Right lobe of liver (tissue), 6 donors: Measurements from ENCODE around the gene FTO. TPM values are rescaled to one million over a fixed set of nuclear protein-coding genes. Genes with fewer than 3 reads are reported as not detected.
A peak's percentile ranks its signal among the peaks of the same experiment; 100 is the strongest.

ENCODE experiments used
- ATAC-seq, 4 donors: fragments of 200-7000 bp; cut with Tn5 transposase; one replicate each; pipeline ENCODE4 v1.9.1; 2020; ENCODE audit warnings: mild to moderate bottlenecking in 4 of 4, moderate library complexity in 4 of 4
- DNase-seq, 3 donors: peaks; one replicate each; pipeline ENCODE4 v3.0.0-alpha.2; 2020
- H3K27ac ChIP-seq, 3 donors: fragments of 200-600 bp; one replicate each; pipeline ENCODE4 v1.8.0; 2022
- H3K27me3 ChIP-seq, 2 donors: fragments of 200-600 bp; one replicate each; pipeline ENCODE4 v1.8.0; 2022
- H3K36me3 ChIP-seq, 4 donors: fragments of 200-600 bp; sonication (generic) in 1 of 4; one replicate each; pipeline versions ENCODE4 v1.5.1 to v1.8.0; 2017 to 2022; ENCODE audit warnings: control low read depth in 1 of 4
- H3K4me1 ChIP-seq, 4 donors: fragments of 200-600 bp; sonication (generic) in 1 of 4; one replicate each; pipeline versions ENCODE4 v1.5.1 to v1.8.0; 2017 to 2022; ENCODE audit warnings: control low read depth in 1 of 4
- H3K4me3 ChIP-seq, 3 donors: fragments of 200-600 bp; one replicate each; pipeline ENCODE4 v1.8.0; 2022
- H3K9me3 ChIP-seq, 4 donors: fragments of 200-600 bp; sonication (generic) in 1 of 4; one replicate each; pipeline versions ENCODE4 v1.5.1 to v1.8.0; 2017 to 2022; ENCODE audit warnings: control low read depth in 1 of 4
- POLR2A ChIP-seq: fragments of 450-650 bp; IDR thresholded peaks from one replicate; pipeline ENCODE4 v1.6.1; 2017; ENCODE audit warnings: antibody characterized with exemption, mild to moderate bottlenecking
- WGBS: methylation state at CpG from one replicate; pipeline ENCODE4 v1.1.6; 2018; ENCODE audit warnings: low coverage, low lambda C conversion rate; ENCODE audit not compliant: insufficient coverage; ENCODE audit errors: missing lambda C conversion rate; 5-methylcytosine and 5-hydroxymethylcytosine counted together
- intact Hi-C, 2 donors: fragments of 100-400 bp; cut with DNase I; formaldehyde crosslinking; loops; one replicate each; pipeline versions ENCODE4 v1.11.2 to v1.14.1; 2022
- total RNA-seq, 6 experiments: library from RNA; depleted of rRNA in 2 of 6; stranded (reverse); fragments of >200 nt in 2 of 6; fragmentation: NEBNext Ultra II Directional in 3 of 6; extraction: Animal tissue kit (Norgen Biotek cat#: 25700) in 3 of 6; gene quantifications; one replicate each; pipeline versions ENCODE4 v1.1.0 to v1.2.4, GENCODE V29; 2016 to 2023
- TF ChIP-seq, protein P1 (sequence below), 4 donors: fragments of 200-600 bp in 3 of 4; fragments of 450-650 bp in 1 of 4; IDR thresholded peaks; one replicate each; pipeline versions ENCODE4 v1.5.1 to v1.8.0; 2016 to 2022; ENCODE audit warnings: antibody characterized with exemption in 4 of 4, mild to moderate bottlenecking in 2 of 4
- donor health status: DM: no; HTN: yes; CAD: no.
- donor health status: DM: no; HTN: no; CAD: no.
- donor health status: DM: no; HTN: no; CAD: no.
- donor health status: DM: no; HTN: yes; CAD: no.
- donor health status: DM: no; HTN: yes; CAD: no.

Gene FTO
- total RNA-seq, 6 experiments from 2014 or later: 28.9 to 51.6 (median 33.6) TPM

GRCh38 chr16:53964145-53964790 lies 260.3 kb downstream of the FTO start:
- H3K27ac ChIP-seq: no peak overlapping the region
- H3K4me1 ChIP-seq: peaks cover 0 to 8% (median 0%) of the 10 kb centered on the region in 4 donors
- ATAC-seq (peak; percentile 23 to 67 (median 48)), DNase-seq (no peak)
- no peaks in the 10 kb centered on the region for H3K36me3 ChIP-seq
- TF ChIP-seq POLR2A: no peak
- TF ChIP-seq, protein P1, sequence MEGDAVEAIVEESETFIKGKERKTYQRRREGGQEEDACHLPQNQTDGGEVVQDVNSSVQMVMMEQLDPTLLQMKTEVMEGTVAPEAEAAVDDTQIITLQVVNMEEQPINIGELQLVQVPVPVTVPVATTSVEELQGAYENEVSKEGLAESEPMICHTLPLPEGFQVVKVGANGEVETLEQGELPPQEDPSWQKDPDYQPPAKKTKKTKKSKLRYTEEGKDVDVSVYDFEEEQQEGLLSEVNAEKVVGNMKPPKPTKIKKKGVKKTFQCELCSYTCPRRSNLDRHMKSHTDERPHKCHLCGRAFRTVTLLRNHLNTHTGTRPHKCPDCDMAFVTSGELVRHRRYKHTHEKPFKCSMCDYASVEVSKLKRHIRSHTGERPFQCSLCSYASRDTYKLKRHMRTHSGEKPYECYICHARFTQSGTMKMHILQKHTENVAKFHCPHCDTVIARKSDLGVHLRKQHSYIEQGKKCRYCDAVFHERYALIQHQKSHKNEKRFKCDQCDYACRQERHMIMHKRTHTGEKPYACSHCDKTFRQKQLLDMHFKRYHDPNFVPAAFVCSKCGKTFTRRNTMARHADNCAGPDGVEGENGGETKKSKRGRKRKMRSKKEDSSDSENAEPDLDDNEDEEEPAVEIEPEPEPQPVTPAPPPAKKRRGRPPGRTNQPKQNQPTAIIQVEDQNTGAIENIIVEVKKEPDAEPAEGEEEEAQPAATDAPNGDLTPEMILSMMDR (IDR thresholded peaks at IDR 0.05): no peak
- no peaks in the 10 kb centered on the region for H3K27me3 ChIP-seq
- no peaks in the 10 kb centered on the region for H3K9me3 ChIP-seq
- H3K4me3 ChIP-seq: no peak overlapping the region
- intact Hi-C loops: no loop called here

DNA sequence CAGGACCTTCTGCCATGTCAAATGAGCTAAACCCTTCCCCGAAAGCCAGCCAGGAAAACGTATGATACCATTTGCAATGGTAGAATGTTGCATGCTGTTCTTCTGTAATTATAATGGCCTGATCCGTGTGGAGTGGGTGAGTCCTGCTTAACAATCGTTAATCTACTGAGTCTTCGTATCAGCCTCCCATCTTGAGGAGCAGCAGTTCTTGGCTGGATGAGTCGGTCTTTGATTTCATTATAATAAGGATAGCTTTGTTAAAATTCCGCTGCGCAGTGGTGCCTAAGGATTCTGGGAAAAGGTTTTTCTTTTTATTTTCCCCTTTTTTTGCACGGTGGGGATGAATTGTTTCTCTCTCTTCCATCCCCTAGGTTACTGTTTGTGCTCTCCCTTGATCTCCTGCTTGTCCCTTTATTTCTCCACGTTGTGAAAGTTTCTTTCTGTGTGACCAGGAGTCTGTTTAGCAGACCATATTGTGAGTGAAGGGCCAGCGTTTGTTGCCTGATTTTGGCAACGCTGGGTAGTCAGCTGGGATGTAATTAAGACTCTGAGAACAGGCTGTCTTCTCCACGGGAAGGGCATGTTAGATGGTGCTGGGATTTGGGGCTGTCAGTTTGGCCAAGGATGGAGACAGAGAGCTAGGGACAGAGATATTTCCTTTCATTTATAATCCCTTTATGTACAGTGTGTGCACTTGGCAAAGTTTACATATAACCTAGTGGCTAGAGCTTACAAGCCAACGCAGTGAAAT lies 263.0 kb downstream of the FTO start:
- intact Hi-C loops: no loop called here

GRCh38 chr16:53967572-53967971 lies 263.6 kb downstream of the FTO start:
- no peaks in the 10 kb centered on the region for H3K9me3 ChIP-seq
- no peak for TF ChIP-seq POLR2A
- TF ChIP-seq, protein P1 (IDR thresholded peaks at IDR 0.05): no peak
- intact Hi-C loops: no loop called here
- H3K4me1 ChIP-seq: no peaks in the 10 kb centered on the region
- H3K27ac ChIP-seq: no peak overlapping the region
- 88% methylated on average over 6 of the region's 6 CpGs for WGBS
- DNase-seq (no peak), ATAC-seq (no peak)
- no peaks in the 10 kb centered on the region for H3K27me3 ChIP-seq
- H3K36me3 ChIP-seq: no peaks in the 10 kb centered on the region
- H3K4me3 ChIP-seq: no peak overlapping the region

More for the DNA sequence above, 263.0 kb downstream of the FTO start:
- Histone ChIP-seq H3K36me3 (no peaks in the 10 kb centered on the region), H3K4me1 (no peaks in the 10 kb centered on the region), H3K27ac (no peak overlapping the region), H3K4me3 (no peak overlapping the region), H3K27me3 (no peaks in the 10 kb centered on the region), H3K9me3 (no peaks in the 10 kb centered on the region)
- DNase-seq (no peak), ATAC-seq (no peak)
- TF ChIP-seq, protein P1 (IDR thresholded peaks at IDR 0.05): no peak
- no peak for TF ChIP-seq POLR2A
- WGBS: 88% methylated on average over 10 of the region's 14 CpGs

- ATAC-seq (no peak), DNase-seq (no peak)
- Histone ChIP-seq H3K4me3 (no peak overlapping the region), H3K4me1 (no peaks in the 10 kb centered on the region), H3K27me3 (no peaks in the 10 kb centered on the region), H3K36me3 (no peaks in the 10 kb centered on the region), H3K9me3 (no peaks in the 10 kb centered on the region), H3K27ac (no peak overlapping the region)
- 84% methylated on average over 2 of the region's 2 CpGs for WGBS
- intact Hi-C loops: no loop called here
- no peak for TF ChIP-seq POLR2A
- TF ChIP-seq, protein P1 (IDR thresholded peaks at IDR 0.05): no peak
Observed at GRCh38 chr16:53968454-53968853, 264.5 kb downstream of the FTO start.
